Stimulated activated CD4-positive, alpha-beta T cell treated with anti-CD3 and anti-CD28 coated beads, Interleukin-2, amount 100 ng/mL, for 48 hours (primary cell): Measurements from ENCODE around the gene CAMTA1.
"Not testable (repeated sequence)": the region's sequence is repeated elsewhere in the genome, so short reads cannot be mapped to it uniquely, and the experiment has no call there.

Source experiments
- DNase-seq, 2 donors: peaks; one replicate each; pipeline ENCODE4 v3.0.0-alpha.2; 2020

The CAMTA1 gene

DNA sequence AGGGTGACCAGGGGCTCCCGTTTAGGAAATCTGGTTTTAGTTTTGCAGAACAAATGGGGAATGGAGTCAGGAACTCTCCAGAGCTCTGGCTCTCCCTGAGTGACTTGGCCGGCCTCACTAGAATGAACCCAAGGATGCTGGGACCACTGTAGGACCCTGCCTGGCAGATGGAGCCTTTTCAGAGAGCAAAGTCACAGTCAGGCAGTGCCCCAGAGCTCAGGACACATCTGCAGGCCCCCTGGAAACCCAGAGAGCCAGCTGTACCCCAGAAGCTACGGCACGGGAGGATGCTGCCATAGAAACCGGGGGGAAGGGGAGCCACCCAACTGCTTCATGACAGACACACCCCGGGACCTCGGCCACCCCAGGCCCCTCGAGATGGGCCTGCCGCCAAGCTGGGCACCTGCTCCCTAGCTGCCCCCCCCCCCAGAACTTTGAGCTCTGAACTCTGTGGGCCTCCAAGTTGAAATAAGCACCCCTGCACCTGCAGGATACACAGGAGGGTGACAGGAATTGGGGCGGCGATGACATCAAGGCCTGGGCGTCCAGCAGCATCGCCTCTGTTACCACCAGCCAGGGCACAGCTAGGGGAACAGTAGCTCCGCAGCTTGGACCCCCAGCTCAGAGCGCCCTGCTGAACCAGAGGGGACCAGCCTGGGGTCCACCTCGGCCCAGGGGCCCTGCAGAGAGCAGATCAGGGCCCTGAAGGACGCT lies 894.1 kb downstream of the CAMTA1 start:
- no peak for DNase-seq

DNA sequence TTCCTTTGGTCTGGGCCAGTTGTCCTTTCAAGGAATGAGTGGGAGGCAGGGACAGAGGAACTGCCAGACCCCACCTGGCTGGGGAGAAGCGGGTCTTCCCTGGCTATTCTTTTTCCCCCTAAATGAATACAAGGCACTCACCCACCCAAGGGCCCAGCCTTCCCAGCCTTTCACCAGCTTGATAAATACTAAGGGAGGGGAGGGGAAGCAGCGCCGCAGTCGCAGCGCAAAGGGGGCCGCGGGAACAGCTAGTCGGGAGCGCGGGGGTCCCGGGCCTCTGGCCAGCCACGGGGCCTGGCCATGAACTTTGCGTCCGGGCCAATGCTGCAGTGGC lies 894.6 kb downstream of the CAMTA1 start:
- no peak for DNase-seq

DNA sequence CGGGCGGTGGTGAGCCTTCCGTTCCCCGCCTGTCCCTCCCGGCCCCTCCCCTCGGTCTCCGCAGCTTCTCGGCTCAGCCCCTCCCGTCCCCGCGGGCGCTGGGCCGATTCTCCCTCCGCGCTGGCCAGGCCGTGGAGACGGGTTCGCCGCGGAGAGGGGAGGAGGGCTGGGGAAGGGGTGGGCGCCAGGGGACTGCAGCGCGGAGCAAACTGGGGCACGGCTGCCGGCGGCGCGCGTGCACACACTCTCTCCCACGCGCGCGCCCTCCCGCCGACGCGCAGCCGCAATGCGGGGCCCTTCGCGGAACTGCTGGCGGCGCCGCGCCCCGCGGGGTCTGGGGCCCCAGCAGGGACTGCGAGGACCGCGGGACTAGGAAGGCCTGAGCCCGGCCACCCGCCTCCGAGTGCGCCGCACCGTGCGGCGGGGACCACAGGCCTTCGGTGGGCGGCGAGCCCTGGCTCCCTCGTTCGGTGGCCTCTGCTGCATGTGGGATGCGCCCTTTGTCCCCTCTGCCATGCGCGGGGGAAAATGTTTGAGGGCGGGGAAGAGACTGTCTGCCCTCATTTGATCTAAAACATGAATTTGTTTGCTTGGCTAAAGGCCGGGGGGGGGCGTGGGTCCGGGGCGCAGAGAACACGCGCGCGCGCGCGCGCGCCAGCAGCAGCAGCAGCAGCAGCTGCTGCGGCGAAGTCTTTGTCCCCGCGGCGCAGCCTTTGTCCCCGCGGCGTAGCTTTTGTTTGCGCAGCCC lies 895.1 kb downstream of the CAMTA1 start:
- DNase-seq = peak; percentile 16 to 41

DNA sequence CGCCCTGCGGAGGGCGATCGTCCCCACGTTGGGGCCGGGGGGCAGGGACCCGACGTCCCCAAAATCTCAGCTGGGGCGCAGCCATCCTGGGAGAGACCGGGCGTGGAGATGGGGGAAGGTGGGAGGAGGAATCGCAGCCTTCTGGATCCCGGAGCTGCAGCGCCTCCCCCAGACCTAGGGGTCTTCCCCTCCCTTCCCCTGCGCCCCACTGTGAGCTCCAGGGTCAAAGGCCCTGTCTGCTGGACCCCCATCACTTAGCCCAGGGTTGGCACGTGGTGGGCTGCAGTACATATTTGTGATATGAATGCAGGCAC lies 895.7 kb downstream of the CAMTA1 start:
- DNase-seq = no peak

DNA sequence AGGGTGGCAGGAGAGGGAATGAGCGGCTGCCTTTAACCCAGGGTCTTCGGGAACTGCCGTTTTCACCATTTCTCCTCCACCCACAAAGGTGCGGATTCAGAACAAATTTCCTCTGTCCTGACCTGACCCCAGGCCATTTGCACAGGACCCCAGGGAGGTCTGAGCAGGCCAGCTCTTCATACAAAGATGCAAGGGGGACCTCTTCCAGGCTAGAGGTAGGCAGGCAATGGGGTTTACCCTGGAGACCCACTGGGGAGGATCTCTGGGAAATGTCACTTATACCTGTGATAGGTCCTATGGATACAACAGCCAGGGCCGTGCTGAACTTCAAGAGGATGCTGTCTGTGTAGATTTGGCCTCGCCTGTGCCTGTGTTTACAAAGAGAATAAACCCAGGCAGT lies 896.1 kb downstream of the CAMTA1 start:
- no peak for DNase-seq

DNA sequence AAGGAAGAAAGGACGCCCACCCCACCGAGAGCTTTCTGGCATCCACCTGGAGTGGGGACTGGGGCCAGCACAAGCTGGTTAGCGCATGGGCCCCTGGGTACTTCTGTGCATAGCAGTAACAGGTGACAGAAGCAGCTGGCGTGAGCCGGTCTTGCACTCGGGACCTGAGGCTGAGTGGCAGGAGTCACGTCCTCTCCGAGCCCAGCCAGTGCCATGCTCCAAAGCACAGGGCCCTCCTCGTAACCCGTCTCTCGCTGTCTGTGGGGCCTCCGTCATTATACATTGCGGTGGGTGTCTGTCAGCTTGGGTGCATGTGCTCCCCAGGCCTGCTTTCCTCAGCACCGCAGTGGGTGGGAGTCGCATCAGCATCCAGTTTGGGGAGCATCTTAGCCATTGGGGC lies 898.3 kb downstream of the CAMTA1 start:
- no peak for DNase-seq

DNA sequence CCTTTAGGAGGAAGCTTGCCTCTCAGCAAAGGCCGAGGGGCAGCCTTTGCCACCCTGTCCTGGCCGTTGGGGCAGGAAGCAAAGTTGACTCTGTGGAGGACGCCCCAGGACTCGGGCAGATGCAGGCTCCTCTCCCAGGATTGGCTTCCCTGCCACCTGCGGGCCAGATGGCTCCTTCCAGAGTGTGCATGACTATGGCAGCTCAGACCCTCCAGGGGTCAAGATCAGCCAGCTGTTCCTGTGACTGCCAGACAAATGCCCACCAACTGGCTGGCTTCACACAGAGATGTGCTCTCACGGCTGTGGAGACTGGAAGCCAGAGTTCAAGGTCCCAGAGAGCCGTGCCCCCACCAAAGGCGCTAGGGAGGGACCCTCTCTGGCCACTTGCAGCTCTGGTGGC lies 898.9 kb downstream of the CAMTA1 start:
- DNase-seq = no peak

DNA sequence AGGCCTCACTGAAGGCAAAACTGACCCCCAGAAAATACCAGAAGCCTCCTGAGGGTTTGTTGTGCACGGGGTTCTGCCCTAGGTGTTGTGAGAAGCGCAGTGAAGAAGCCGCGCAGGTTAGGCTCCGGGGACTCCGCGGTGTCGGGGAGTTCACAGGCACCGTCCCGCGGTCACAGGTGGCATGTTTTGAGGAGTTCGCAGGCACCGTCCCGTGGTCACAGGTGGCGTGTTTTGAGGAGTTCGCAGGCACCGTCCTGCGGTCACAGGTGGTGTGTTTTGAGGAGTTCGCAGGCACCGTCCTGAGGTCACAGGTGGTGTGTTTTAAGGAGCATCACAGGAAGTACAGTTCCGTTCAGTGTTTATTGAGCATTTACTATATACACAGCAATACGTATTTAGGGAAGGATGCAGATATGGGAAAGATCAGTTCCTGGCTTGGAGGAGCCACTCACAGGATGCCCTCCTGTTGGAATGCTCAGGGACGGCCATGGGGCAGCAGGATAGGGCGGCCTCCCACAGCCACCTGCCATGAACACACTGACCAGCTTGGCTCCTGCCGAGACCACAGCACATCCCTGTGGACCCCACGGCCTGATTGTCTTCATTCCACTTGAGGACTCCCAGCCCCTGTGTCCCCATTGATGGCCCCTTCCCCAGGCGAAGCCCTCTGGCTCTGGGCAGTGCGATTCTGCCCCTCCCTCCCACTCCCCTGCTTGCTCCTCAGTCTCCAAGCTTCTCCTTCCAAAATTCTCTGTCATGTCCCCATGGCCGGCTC lies 899.8 kb downstream of the CAMTA1 start:
- no peak for DNase-seq

DNA sequence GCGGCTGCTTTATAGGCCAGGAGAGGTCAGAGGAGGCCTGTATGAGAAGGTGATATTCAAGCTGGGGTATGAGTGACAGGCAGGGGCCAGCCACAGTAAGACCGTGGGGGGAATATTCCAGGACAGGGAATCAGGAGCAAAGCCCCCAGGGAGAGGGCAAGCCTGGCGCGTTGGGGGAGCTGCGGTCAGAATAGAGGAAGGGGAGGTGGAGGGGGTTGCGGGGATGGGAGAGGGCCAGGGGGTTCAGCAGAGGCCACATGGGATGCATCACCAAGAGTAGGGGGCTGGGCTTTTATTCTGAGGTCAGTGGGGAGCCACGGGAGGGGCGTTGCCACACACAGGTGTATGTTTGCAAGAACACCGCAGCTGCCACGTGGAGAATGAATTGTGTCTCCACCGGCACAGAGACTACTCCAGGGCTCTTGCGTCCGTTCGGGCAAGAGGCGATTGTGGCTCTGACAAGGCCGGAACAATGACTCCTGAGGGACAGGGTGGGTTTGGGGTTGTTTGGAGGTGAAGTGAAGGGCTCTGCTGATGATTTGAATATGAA lies 901.1 kb downstream of the CAMTA1 start:
- DNase-seq = no peak

DNA sequence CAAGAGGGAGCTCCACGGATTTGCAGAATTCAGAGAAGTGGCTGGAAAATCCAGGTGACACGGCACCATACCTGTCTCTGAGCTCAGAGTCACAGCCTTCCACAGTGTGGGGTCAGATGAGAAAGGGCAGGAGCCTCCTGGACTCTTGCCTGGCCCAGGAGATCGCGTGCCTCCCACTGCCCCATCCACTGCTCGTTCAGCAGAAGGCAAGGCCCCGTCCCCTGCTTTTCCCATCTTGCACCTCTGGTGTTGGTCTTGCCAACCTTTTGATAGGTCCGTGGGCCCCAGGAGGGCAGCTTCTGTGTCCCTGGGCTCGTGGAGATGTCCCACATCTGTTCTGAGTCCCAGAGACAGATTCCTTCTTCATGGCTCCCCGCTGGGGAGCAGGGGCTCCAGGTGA lies 902.2 kb downstream of the CAMTA1 start:
- DNase-seq = no peak

DNA sequence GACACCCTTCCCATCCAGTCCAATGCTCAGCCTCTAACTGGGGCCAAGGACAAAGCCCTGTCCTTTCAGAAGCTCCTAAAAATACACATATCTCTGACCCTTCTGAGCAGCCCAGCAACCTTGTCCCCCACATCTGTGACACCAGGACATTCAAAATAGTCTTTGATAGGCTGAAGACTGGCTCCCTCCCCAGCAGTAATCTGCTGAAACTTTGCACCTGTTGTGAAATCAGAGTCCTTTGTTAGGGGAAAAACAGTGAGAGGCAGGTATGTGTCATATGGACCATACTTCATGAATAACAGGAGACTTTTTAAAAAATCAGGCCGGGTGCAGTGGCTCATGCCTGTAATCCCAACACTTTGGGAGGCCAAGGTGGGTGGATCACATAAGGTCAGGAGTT lies 903.4 kb downstream of the CAMTA1 start:
- no peak for DNase-seq

DNA sequence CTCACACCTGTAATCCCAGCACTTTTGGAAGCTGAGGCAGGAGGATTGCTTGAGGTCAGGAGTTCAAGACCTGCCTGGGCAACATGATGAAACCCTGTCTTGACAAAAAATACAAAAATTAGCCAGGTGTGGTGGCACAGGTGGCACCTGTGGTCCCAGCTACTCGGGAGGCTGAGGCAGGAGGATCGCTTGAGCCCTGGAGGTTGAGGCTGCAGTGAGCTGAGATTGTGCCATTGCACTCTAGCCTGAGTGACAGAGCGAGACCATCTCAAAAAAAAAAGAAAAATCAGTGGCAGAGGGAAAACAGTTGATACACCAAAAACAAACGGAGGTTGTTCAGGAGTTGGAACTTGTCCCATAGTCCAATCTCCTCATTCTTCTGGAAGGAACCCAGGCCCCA lies 904.1 kb downstream of the CAMTA1 start:
- DNase-seq = not testable (repeated sequence)

DNA sequence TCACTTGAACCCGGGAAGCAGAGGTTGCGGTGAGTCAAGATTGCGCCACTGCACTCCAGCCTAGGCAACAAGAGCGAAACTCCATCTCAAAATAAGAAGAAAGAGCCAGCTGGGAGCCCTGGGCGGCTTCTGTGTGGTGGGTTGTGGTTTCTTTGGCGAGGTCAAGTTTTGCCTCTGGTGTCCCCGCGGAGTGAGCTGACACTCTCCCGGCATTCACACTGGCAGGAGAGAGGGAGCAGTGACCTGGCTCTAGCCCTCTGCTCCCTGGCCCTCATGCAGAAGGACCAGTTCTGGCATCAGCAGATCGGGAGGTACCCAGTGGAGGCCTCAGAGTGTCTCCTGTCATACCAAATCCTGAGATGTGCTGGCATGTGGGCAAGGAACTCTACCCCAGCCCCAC lies 904.8 kb downstream of the CAMTA1 start:
- no peak for DNase-seq

DNA sequence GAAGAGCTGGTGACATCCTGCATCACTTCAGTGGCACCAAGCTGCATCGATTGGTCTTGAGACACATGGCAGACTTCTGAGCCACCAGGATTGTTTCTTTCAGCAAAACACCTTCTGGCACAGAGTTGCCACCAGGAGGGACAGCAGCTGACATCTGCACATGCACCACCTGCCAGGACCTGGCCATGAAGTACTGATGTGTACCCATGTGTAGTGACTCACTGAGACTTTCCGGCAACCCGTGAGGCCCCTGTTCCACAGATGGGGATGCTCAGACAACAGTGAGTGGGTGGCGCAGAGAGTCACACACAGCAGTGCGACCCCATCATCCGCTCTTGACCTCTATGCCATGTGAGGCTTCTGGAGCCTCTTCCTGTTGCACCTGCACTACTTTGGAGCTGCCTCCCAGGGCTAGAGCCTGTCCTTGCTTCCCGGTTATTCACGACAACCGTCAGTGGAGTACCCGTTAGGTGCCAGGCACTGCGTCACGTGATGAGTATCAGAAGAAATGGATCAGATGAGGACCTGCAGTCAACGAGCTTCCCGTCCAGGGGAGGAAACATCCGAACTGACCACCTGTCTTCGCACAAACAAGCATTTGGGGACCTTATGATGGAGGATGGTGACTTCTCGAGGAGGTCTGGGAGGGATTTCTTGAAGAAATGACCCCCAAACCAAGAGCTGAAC lies 905.4 kb downstream of the CAMTA1 start:
- DNase-seq = no peak

DNA sequence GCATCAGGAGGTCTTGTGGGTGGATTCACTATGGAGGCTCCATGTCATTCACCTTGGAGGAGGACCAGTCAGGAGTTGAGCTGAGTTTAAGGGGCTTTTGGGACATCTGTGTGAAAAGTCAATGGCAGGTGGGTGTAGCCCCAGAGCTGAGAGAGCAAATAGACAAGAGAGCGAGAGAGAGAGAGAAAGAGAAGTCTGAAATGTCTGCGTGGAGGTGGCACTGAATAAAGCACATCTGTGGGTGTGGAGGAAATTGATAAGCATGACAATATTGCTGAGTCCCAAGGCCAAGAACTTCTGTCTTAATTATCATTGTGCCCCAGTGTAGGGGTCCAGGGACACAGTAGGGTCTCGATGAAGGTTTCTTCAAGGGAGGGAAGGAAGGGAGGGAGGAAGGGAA lies 906.3 kb downstream of the CAMTA1 start:
- no peak for DNase-seq

DNA sequence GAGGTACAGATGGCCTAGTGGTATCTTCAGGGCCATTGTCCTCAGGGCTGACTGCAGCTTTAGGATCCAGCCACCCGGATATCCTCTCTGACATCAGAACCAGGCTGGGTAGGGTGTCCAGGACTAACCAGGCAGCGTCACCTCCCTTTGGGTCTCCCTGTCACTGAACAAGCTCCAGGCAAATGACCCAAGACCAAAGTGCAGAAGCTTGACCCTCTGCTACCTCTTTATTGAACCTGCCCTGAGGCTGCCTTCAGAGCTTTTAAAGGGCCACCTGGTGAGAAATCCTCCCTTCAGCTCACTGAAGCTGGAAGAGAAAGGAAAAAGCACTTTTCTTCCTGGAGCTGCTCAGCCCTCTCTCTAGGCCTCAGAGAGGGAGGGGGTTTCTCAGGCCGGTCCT lies 906.8 kb downstream of the CAMTA1 start:
- DNase-seq = no peak

DNA sequence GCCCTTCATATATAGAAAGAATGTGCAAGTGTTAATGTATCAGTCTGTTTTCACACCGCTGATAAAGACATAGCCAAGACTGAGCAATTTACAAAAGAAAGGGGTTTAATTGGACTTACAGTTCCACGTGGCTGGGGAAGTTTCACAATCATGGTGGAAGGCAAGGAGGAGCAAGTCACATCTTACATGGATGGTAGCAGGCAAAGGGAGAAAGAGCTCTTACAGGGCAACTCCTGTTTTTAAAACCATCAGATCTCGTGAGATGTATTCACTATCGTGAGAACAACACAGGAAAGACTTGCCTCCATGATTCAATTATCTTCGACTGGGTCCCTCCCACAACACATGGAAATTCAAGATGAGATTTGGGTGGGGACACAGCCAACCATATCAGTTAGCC lies 907.8 kb downstream of the CAMTA1 start:
- not testable (repeated sequence) for DNase-seq

DNA sequence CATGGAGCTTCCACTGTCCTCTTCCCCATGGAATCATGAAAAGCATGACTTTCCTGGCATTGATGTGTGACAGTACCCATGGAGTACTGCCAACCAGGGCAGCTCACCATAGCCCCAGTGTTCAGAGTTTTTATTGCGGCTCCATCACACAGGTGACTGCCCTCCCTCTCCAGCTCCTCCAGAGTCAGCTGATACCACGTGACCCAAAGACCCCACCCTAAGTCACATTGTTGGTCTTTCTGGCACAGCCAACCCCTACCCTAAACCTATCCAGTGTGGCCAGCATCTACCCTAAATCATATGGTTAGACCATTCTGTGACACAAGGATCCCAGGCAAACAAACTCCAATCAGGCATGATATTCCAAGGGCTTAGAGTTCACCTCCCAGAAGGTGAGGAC lies 908.4 kb downstream of the CAMTA1 start:
- DNase-seq = no peak

DNA sequence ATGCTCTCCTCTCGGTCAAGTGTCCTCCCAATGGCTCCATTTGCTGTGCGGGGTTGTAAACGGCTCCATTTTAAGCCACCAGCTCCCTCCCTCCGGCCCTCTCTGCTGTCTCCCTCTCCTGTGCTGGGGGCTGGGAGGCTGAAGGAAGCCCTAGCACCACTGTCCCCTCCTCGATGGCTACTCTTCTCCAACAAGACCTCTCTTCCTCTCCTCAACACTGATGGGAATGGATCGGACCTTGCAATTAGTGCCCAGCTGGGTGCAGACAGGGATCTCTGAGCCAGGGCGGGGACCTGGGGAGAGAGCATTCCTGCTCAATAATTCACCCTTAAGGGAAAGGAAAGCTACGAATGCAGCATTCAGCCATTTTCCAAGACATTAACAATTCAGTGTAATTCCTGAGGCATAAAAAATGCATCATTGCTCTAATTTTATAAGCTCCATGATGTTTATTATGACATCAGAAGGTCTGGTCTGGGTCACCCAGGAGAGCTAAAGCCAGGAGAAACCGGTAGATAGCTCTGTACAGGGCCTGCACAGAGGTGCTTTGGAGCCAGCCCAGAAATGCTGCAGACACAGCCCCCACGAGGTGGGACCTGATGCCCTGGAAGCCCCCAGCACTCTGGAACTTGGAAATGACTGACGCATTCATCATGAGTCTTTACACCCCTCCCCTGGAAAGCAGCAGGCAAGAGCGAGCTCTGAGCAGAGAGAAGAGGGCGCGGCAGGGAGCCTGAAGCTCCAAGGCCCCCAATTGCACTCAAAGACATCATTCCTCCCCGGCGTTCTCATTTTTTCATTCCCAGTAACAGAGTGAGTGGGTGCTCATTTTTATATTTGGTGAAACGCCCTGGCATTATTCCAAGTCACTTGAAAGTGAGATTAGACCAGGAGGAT lies 909.6 kb downstream of the CAMTA1 start:
- no peak for DNase-seq

DNA sequence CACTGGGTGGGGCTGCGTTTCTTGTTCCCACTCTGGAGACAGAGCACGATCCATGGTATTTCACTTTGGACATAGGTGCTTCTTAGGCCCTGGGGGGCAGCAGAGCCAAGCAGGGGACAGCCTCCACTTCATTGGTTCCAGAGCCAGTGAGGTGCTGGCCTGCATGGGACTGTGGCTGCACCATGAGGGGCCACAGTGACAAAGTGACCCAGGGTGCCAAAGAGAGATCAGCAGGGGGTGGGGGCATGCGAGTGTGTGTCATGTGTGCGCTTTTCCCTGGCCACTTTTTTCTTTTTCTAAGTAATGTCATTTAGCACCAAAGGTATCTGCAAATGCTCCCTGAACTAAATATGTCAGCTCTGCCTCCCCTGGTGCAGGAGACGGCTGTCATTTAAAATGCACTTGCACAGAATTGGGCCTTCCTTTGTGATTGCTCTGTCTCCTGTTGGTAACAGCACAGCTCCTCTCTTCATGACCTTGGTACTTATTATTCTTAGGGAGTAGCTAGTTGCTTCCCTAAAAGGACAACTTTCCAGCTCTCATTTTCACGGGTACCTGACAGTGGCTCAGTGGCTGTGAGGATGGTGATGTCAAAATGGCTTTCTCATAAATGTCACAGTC lies 910.4 kb downstream of the CAMTA1 start:
- no peak for DNase-seq

DNA sequence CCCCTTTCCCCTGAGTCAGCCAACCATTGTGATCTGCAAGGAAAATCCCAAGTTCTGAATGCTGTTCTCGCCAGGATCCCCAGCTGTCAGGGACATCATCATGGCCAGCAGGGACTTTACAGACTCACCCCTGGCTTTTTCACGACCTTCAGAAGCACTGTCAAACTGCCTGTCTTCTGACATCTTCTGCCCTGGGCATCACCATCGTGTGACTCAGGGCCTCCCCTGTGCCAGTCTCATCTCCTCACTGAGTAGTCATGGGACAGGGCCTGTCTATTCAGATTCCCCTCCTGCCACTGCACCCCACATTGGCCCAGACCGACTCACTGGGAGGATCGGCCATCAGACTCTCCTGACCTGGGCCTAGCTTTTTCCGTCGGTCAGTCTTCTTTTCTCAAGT lies 913.4 kb downstream of the CAMTA1 start:
- DNase-seq = no peak

DNA sequence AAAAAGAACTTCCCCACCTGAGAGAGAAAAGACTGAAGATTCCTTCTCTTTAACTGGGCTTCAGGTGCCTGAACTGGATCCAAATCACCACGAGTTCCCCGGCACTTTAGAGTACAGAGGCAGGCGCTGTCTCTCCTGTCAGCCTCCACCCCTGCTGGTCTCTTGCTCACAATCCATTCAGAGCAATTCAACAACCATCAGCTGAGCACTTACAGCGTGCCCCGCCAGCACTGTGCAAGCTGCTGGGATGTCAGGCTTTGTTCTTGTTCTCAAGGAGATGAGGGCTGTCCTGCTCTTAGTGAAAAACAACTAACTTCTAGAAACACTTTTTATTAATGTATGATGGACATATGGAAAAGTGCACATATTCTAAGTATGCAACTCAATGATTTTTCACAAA lies 917.1 kb downstream of the CAMTA1 start:
- no peak for DNase-seq
